K562 treated with DMSO at 1 percent for 12 hours (cell line): ENCODE data around the gene DIS3. TPM values are rescaled to one million over a fixed set of nuclear protein-coding genes. Genes with fewer than 3 reads are reported as not detected.

ENCODE experiments used
- total RNA-seq: library from RNA; unstranded; fragments of 300-600 nt; gene quantifications from 2 replicates; pipeline ENCODE4 v1.2.3, GENCODE V29; 2022; ENCODE audit not compliant: insufficient read depth

DIS3 gene, protein sequence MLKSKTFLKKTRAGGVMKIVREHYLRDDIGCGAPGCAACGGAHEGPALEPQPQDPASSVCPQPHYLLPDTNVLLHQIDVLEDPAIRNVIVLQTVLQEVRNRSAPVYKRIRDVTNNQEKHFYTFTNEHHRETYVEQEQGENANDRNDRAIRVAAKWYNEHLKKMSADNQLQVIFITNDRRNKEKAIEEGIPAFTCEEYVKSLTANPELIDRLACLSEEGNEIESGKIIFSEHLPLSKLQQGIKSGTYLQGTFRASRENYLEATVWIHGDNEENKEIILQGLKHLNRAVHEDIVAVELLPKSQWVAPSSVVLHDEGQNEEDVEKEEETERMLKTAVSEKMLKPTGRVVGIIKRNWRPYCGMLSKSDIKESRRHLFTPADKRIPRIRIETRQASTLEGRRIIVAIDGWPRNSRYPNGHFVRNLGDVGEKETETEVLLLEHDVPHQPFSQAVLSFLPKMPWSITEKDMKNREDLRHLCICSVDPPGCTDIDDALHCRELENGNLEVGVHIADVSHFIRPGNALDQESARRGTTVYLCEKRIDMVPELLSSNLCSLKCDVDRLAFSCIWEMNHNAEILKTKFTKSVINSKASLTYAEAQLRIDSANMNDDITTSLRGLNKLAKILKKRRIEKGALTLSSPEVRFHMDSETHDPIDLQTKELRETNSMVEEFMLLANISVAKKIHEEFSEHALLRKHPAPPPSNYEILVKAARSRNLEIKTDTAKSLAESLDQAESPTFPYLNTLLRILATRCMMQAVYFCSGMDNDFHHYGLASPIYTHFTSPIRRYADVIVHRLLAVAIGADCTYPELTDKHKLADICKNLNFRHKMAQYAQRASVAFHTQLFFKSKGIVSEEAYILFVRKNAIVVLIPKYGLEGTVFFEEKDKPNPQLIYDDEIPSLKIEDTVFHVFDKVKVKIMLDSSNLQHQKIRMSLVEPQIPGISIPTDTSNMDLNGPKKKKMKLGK
- 7.2 and 17.1 TPM in 2 replicates for total RNA-seq

DNA sequence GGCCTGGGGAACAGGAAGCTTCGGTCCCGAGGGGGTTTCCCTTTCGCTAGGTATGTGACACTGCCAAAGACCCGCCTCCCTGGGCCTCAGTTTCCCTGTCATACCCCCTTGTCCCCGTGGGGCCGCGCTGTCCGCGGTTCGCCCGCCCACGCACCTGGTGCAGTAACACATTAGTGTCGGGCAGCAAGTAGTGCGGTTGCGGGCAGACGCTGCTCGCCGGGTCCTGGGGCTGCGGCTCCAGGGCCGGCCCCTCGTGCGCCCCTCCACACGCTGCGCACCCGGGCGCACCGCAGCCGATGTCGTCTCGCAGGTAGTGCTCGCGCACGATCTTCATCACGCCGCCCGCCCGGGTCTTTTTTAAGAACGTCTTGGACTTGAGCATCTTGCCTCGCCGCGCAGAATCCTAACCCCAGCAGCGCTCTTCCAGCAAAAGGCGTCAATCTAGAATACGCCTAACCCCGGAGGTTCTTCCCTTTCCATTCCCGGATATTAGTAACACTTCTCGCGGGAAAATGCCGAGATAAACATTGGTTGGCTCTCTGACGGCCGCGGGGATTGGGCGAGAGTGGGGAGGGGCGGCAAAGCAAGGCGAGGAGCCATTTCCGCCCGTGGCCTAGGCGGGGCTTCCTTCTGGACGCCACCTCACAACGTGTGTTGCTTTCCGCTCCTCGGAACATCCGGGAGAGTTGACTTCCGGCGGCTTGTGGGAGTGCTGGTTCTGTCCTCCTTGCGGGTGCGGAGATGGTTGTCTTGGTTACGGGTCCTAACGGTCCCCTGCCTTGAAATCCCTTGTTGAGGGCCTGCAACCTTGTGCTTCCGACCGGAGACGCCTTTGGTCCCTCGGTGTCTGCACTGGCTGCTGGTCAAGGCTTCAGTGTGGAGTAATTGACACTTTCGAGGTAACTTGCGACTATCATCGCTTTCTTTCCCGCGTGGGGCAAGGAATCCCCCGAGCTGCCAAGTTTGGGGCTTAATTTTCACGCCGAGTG, at the start of gene DIS3, which contains the start of gene PIBF1:
DIS3 (minus strand) TSS at position 450 of the 989 bp plus-strand sequence; CDS start at position 382, 68 bp downstream.
PIBF1 (plus strand) TSS at position 683 of the 989 bp plus-strand sequence. CDS start 1,337 bp downstream, outside the sequence.

DNA sequence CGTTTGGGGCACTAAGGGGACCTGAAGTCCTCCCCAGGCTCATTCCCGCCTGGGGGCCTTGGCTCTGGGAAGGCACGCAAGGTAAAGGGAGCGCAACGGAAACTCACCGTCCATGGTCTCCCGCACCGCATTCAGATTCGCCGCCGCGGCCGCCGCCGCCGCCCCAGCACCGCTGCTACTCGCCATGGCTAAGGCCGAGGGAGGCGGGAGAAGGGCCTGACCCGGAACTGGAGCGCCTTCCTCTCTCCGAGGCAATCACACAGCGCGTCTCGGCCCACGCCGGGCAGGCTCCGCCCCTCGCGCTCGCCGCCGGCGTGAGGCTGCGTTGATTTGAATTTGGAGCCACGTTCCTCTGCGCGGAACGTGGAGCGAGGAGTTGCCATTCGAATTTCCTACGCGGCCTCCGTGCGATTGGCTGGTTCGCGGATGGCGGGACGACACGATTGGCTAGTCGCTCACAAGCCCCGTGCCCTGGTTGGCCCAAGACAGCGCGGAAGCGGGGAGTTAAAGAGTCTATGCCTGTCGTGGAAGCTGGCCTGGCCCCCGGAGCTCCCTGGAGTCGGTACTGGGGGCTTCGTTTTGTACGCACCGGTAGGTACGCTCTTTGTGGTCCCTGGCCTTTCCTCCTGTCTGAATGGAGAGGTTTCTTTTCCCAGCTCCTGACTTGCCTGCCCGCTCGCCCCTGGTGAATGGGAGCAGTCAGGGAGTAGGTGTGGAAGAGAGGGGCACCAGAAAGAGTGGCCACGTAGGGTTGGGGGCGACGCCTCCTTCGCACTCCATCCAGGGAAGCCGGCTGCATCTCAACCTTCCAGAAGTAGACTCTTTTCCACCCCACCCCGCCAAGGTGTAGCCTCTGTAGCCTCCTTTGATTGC, 54.0 kb downstream of the DIS3 start, which contains the start of the genes BORA and MZT1:
BORA (plus strand) TSS at position 507 of the 873 bp plus-strand sequence. CDS start 1,018 bp downstream, outside the sequence.
MZT1 (minus strand) TSS at position 213 of the 873 bp plus-strand sequence; CDS start at position 186, 27 bp downstream.

Other genes with a start within 250 kb of the DIS3 start
- 11.2 and 23.5 TPM in 2 replicates for gene MZT1, start 54.3 kb downstream of the DIS3 start, total RNA-seq
- gene BORA, start 54.0 kb downstream of the DIS3 start, total RNA-seq: 4.4 and 12.1 TPM in 2 replicates
- 4.0 and 8.8 TPM in 2 replicates for gene PIBF1, start 233 bp upstream of the DIS3 start, total RNA-seq